ENCODE measurements around the gene ASB9.

ASB9 gene

DNA sequence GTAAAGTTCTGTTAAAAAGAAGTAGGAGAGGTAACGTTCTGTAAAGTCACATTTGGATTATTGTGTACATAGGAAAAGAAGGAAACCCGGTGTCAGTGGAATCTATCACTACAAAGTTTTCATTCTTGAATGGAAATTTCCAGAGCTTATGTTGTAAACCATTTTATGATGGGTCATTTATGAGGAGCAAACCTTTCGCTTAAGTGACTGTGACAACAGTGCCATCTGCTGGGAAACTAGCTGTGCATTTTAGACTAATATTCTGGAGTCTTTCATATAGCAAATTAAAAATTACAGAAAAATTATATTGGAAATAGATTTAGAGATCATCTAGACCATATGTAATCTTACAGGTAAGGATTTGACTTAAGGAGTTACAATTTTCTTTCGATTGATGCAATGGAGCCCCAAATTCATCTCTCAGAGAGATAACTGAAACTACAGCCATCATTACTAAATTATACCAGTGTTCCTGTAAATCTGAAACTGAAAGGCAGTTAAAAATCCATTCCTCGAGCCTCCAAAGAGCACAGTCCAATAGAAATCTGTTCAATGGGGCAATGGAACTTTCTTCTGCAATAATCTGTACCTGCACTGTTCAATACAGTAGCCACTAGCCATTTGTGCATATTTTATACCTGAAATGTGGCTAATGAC, 26.9 kb downstream of the ASB9 start:
- Histone ChIP-seq H3K27me3 (ENCODE audit: control insufficient read depth, insufficient read depth, low read length) (no peaks in the 10 kb centered on the region; the same call in 1 of the 2 replicates), H3K4me1 (ENCODE audit: control insufficient read depth, insufficient read depth, low read length) (peaks cover 3% of the 10 kb centered on the region; the same call in 1 of the 2 replicates), H3K9me3 (ENCODE audit: control insufficient read depth, insufficient read depth, low read depth, low read length) (no peaks in the 10 kb centered on the region), H3K36me3 (ENCODE audit: control insufficient read depth, insufficient read depth, low read length) (no peaks in the 10 kb centered on the region), H3K9ac (ENCODE audit: low read length) (no peak overlapping the region), H3K27ac (ENCODE audit: low read depth, low read length) (no peak overlapping the region), H3K4me3 (ENCODE audit: low read depth, low read length) (no peak overlapping the region)

DNA sequence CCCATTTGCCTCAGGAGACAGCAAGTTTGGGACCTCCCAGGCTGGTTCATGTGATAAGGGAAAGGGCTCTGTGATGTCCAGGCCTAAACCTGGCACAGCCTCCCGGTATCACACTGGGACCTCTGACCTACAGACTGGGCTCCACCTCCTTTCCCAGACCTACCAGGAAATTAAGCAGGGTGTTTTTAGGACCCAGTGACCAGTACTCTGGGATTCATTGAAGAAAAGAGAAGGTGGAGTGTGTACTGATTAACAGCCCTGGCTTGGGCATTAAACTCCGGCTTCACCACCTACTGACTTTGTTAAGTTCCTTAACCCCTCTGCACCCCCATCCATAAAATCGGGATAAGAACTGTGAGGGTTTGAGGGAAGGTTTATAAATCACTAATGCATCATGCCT, 28.6 kb downstream of the ASB9 start:
- no peaks in the 10 kb centered on the region for H3K36me3 ChIP-seq (ENCODE audit: control insufficient read depth, insufficient read depth, low read length)
- H3K9ac ChIP-seq (ENCODE audit: low read length), result no peak overlapping the region
- no peaks in the 10 kb centered on the region for H3K9me3 ChIP-seq (ENCODE audit: control insufficient read depth, insufficient read depth, low read depth, low read length)
- peaks cover 3% of the 10 kb centered on the region; the same call in 1 of the 2 replicates for H3K4me1 ChIP-seq (ENCODE audit: control insufficient read depth, insufficient read depth, low read length)
- H3K27ac ChIP-seq (ENCODE audit: low read depth, low read length), result no peak overlapping the region
- no peaks in the 10 kb centered on the region; the same call in 1 of the 2 replicates for H3K27me3 ChIP-seq (ENCODE audit: control insufficient read depth, insufficient read depth, low read length)
- no peak overlapping the region for H3K4me3 ChIP-seq (ENCODE audit: low read depth, low read length)

GRCh38 chrX:15240414-15240813, 29.5 kb downstream of the ASB9 start:
- Histone ChIP-seq H3K4me1 (ENCODE audit: control insufficient read depth, insufficient read depth, low read length) (peaks cover 3% of the 10 kb centered on the region; the same call in 1 of the 2 replicates), H3K27ac (ENCODE audit: low read depth, low read length) (no peak overlapping the region), H3K36me3 (ENCODE audit: control insufficient read depth, insufficient read depth, low read length) (no peaks in the 10 kb centered on the region), H3K9ac (ENCODE audit: low read length) (no peak overlapping the region), H3K9me3 (ENCODE audit: control insufficient read depth, insufficient read depth, low read depth, low read length) (no peaks in the 10 kb centered on the region), H3K27me3 (ENCODE audit: control insufficient read depth, insufficient read depth, low read length) (no peaks in the 10 kb centered on the region; the same call in 1 of the 2 replicates), H3K4me3 (ENCODE audit: low read depth, low read length) (no peak overlapping the region)

DNA sequence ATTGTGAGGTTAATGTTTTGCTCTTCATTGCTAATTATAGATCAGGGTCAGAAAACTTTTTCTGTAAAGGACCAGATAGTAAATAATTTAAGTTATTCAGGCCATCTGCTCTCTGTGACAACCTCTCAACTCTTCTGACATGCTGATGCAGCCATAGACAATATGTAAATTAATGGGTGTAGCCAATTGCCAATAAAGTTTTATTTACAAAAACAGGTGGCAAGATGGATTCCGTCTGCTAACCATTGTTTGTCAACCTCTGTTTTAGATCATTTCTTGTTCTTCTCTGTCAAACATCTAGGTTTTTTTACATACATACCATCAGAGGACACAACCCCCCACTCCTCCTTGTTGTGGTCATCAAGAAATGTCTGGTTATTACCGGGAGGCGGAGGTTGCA, 33.7 kb downstream of the ASB9 start:
- Histone ChIP-seq H3K27me3 (ENCODE audit: control insufficient read depth, insufficient read depth, low read length) (peaks cover 12% of the 10 kb centered on the region; the same call in 1 of the 2 replicates), H3K4me1 (ENCODE audit: control insufficient read depth, insufficient read depth, low read length) (no peaks in the 10 kb centered on the region), H3K36me3 (ENCODE audit: control insufficient read depth, insufficient read depth, low read length) (no peaks in the 10 kb centered on the region), H3K4me3 (ENCODE audit: low read depth, low read length) (no peak overlapping the region), H3K9me3 (ENCODE audit: control insufficient read depth, insufficient read depth, low read depth, low read length) (no peaks in the 10 kb centered on the region), H3K27ac (ENCODE audit: low read depth, low read length) (no peak overlapping the region), H3K9ac (ENCODE audit: low read length) (no peak overlapping the region)

DNA sequence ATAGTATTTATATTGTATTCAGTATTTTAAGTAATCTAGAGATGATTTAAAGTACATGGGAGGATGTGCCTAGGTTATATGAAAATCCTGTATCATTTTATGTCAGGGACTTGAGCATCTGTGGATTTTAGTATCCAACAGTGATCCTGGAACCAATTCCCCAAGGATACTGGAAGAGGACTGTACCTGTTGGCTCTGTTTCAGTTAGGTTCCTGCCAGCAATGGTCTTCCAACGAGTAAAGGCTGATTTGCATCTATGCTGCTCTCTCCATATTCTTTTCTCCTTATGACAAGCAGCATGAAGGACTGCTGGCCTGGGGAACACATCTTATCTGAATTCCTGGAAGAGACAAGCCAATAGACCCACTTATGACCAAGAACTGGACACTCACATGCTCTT, 34.9 kb downstream of the ASB9 start:
- Histone ChIP-seq H3K36me3 (ENCODE audit: control insufficient read depth, insufficient read depth, low read length) (no peaks in the 10 kb centered on the region), H3K4me3 (ENCODE audit: low read depth, low read length) (no peak overlapping the region), H3K9me3 (ENCODE audit: control insufficient read depth, insufficient read depth, low read depth, low read length) (no peaks in the 10 kb centered on the region), H3K9ac (ENCODE audit: low read length) (no peak overlapping the region), H3K27me3 (ENCODE audit: control insufficient read depth, insufficient read depth, low read length) (peaks cover 12% of the 10 kb centered on the region; the same call in 1 of the 2 replicates), H3K27ac (ENCODE audit: low read depth, low read length) (no peak overlapping the region), H3K4me1 (ENCODE audit: control insufficient read depth, insufficient read depth, low read length) (no peaks in the 10 kb centered on the region)

DNA sequence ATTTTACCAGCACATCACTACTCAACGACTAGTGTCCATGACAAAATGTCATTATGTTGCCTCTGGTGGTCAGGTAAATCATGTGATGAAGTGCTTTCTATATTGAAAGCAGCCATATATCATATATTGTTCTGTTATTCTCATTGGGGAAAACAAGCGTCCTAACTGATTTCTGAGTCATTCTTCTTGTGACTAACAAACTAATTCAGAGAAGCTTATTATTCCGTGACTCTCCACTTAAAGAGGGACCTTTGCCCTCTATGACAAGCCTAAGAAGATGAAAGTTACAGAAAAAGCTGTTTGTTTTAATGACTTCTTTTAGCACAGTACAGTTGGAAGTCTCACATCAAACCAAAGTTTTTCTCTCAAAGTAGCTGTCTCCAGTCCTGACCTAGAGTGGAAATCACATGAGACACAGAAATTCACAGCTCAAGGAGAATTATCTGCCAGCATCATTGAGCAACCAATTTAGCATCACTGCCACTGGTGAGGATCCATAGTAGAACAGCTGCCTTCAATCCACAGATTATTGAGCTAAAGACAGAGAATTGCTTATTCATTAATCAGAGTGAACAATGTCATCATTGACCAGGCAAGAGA, 36.4 kb downstream of the ASB9 start:
- Histone ChIP-seq H3K27ac (ENCODE audit: low read depth, low read length) (no peak overlapping the region), H3K9me3 (ENCODE audit: control insufficient read depth, insufficient read depth, low read depth, low read length) (no peaks in the 10 kb centered on the region), H3K36me3 (ENCODE audit: control insufficient read depth, insufficient read depth, low read length) (no peaks in the 10 kb centered on the region), H3K4me3 (ENCODE audit: low read depth, low read length) (no peak overlapping the region), H3K4me1 (ENCODE audit: control insufficient read depth, insufficient read depth, low read length) (no peaks in the 10 kb centered on the region), H3K27me3 (ENCODE audit: control insufficient read depth, insufficient read depth, low read length) (peaks cover 14% of the 10 kb centered on the region; the same call in 1 of the 2 replicates), H3K9ac (ENCODE audit: low read length) (no peak overlapping the region)

- no peaks in the 10 kb centered on the region for H3K36me3 ChIP-seq (ENCODE audit: control insufficient read depth, insufficient read depth, low read length)
- no peaks in the 10 kb centered on the region for H3K9me3 ChIP-seq (ENCODE audit: control insufficient read depth, insufficient read depth, low read depth, low read length)
- no peak overlapping the region for H3K9ac ChIP-seq (ENCODE audit: low read length)
- no peak overlapping the region for H3K27ac ChIP-seq (ENCODE audit: low read depth, low read length)
- peaks cover 27% of the 10 kb centered on the region for H3K27me3 ChIP-seq (ENCODE audit: control insufficient read depth, insufficient read depth, low read length)
- no peaks in the 10 kb centered on the region for H3K4me1 ChIP-seq (ENCODE audit: control insufficient read depth, insufficient read depth, low read length)
- H3K4me3 ChIP-seq (ENCODE audit: low read depth, low read length), result no peak overlapping the region
Measured at GRCh38 chrX:15224747-15225146, 45.1 kb downstream of the ASB9 start.

GRCh38 chrX:15221321-15221720, 48.6 kb downstream of the ASB9 start:
- no peak overlapping the region for H3K27ac ChIP-seq (ENCODE audit: low read depth, low read length)
- H3K27me3 ChIP-seq (ENCODE audit: control insufficient read depth, insufficient read depth, low read length), result peaks cover 29% of the 10 kb centered on the region
- H3K9ac ChIP-seq (ENCODE audit: low read length), result no peak overlapping the region
- H3K9me3 ChIP-seq (ENCODE audit: control insufficient read depth, insufficient read depth, low read depth, low read length), result no peaks in the 10 kb centered on the region
- no peak overlapping the region for H3K4me3 ChIP-seq (ENCODE audit: low read depth, low read length)
- H3K4me1 ChIP-seq (ENCODE audit: control insufficient read depth, insufficient read depth, low read length), result no peaks in the 10 kb centered on the region
- H3K36me3 ChIP-seq (ENCODE audit: control insufficient read depth, insufficient read depth, low read length), result no peaks in the 10 kb centered on the region

- Histone ChIP-seq H3K4me3 (ENCODE audit: low read depth, low read length) (no peak overlapping the region), H3K4me1 (ENCODE audit: control insufficient read depth, insufficient read depth, low read length) (no peaks in the 10 kb centered on the region), H3K27me3 (ENCODE audit: control insufficient read depth, insufficient read depth, low read length) (peaks cover 40% of the 10 kb centered on the region), H3K36me3 (ENCODE audit: control insufficient read depth, insufficient read depth, low read length) (no peaks in the 10 kb centered on the region), H3K9ac (ENCODE audit: low read length) (no peak overlapping the region), H3K27ac (ENCODE audit: low read depth, low read length) (no peak overlapping the region), H3K9me3 (ENCODE audit: control insufficient read depth, insufficient read depth, low read depth, low read length) (no peaks in the 10 kb centered on the region)
Measured at GRCh38 chrX:15217161-15217560, 52.7 kb downstream of the ASB9 start.

DNA sequence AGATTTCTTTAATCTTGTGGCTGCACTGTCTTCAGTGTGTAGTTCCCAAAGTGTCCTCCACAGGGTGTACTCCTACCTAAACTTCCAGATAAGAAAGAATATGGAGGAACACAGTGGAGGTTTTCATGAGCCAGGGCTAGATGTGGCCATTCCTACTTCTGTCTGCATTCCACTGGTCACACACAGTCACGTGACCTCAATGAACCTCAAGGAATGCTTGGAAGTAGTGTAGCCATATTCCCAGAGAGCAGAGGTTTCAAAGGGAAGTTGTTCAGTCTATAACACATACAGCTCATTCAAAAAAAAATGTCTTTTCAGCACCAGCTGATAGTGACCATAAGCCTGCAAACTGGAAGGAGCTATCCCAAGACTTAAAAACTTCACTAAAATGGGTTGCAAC, 53.6 kb downstream of the ASB9 start:
- Histone ChIP-seq H3K9me3 (ENCODE audit: control insufficient read depth, insufficient read depth, low read depth, low read length) (no peaks in the 10 kb centered on the region), H3K27ac (ENCODE audit: low read depth, low read length) (no peak overlapping the region), H3K27me3 (ENCODE audit: control insufficient read depth, insufficient read depth, low read length) (peaks cover 36% of the 10 kb centered on the region)

GRCh38 chrX:15215366-15215765, 54.5 kb downstream of the ASB9 start:
- H3K27me3 ChIP-seq (ENCODE audit: control insufficient read depth, insufficient read depth, low read length), result peaks cover 29% of the 10 kb centered on the region
- H3K27ac ChIP-seq (ENCODE audit: low read depth, low read length), result no peak overlapping the region
- H3K9me3 ChIP-seq (ENCODE audit: control insufficient read depth, insufficient read depth, low read depth, low read length), result no peaks in the 10 kb centered on the region
- H3K9ac ChIP-seq (ENCODE audit: low read length), result no peak overlapping the region
- no peak overlapping the region for H3K4me3 ChIP-seq (ENCODE audit: low read depth, low read length)
- H3K36me3 ChIP-seq (ENCODE audit: control insufficient read depth, insufficient read depth, low read length), result no peaks in the 10 kb centered on the region
- no peaks in the 10 kb centered on the region for H3K4me1 ChIP-seq (ENCODE audit: control insufficient read depth, insufficient read depth, low read length)

More for the DNA sequence above, 53.6 kb downstream of the ASB9 start:
- Histone ChIP-seq H3K4me3 (ENCODE audit: low read depth, low read length) (no peak overlapping the region), H3K4me1 (ENCODE audit: control insufficient read depth, insufficient read depth, low read length) (no peaks in the 10 kb centered on the region), H3K9ac (ENCODE audit: low read length) (no peak overlapping the region), H3K36me3 (ENCODE audit: control insufficient read depth, insufficient read depth, low read length) (no peaks in the 10 kb centered on the region)

Measured in HUES6 (cell line).